Ovary (tissue), 3 donors: Measurements from ENCODE around the gene EXT2.

Source experiments
- CTCF ChIP-seq, 3 donors: fragments of 450-650 bp in 2 of 3; fragments of 200-600 bp in 1 of 3; IDR thresholded peaks; one replicate each; pipeline versions ENCODE4 v1.5.1 to v1.8.0; 2016 to 2022; ENCODE audit warnings: antibody characterized with exemption in 3 of 3, mild to moderate bottlenecking in 1 of 3
- POLR2A ChIP-seq: fragments of 450-650 bp; IDR thresholded peaks from one replicate; pipeline ENCODE4 v1.6.1; 2017; ENCODE audit warnings: antibody characterized with exemption, mild to moderate bottlenecking, moderate library complexity
- donor health status: DM: no; HTN: no; CAD: no.

DNA sequence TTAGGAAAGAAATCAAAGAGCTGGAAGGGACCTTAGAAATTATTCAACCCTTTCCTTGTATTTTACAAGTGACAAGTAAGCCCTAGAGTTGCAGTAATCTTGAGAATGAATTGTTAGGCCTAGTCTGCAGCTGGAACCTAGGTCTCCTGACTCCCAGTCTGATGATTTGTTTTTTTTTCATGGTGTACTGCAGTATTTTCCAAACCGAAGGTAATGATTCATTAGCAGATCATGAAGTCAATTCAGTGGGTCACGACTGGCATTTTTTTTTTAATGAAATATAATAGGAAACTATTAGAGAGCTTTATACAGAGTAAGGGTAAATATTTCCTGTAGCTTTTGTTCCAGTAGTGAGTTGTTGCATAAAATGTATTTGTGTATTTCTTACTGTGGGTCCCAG, 42.8 kb downstream of the EXT2 start:
- TF ChIP-seq CTCF (IDR thresholded peaks at IDR 0.05) (no peak), POLR2A (no peak)
